NCI-H187 treated with DMSO at 0.1 percent for 48 hours (cell line): ENCODE results near the gene MXRA8.

Source experiments
- DNase-seq: peaks from one replicate; lab custom pipeline; 2025; lab: John Stamatoyannopoulos, UW

The MXRA8 gene

GRCh38 chr1:1306070-1306660 lies 52.2 kb downstream of the MXRA8 start:
- no peak for DNase-seq

- no peak for DNase-seq
Measured at GRCh38 chr1:1305300-1306069, 52.9 kb downstream of the MXRA8 start.

GRCh38 chr1:1304331-1305299 lies 53.7 kb downstream of the MXRA8 start:
- DNase-seq: no peak

- no peak for DNase-seq
Measured at GRCh38 chr1:1303736-1304135, 54.6 kb downstream of the MXRA8 start.

GRCh38 chr1:1302951-1303509 lies 55.3 kb downstream of the MXRA8 start:
- no peak for DNase-seq
